ENCODE results near the gene DARS1. TPM values are rescaled to one million over a fixed set of nuclear protein-coding genes. Genes with fewer than 3 reads are reported as not detected.

DARS1 gene
- total and polyA plus RNA-seq, 2 experiments from 2014 or later = 115 to 148 TPM

- no peak for ATAC-seq
- TF ChIP-seq CREB1 (CRISPR knock-in tag; IDR thresholded peaks at IDR 0.05; ENCODE audit: low read depth) = no peak
- peak in 1 of 2 experiments; percentile 97; a peak in 3 of 4 replicates for TF ChIP-seq CTCF (conservative IDR thresholded peaks at IDR 0.05; ENCODE audit: low read depth in 2 of 2)
- no peak for TF ChIP-seq EZH2 (IDR thresholded peaks at IDR 0.05; ENCODE audit: low read depth, unreplicated experiment)
- peaks cover 4% of the 10 kb centered on the region; the same call in 2 of the 3 replicates for H3K4me1 Mint-ChIP-seq
These were observed 71.6 kb downstream of the DARS1 start for GRCh38 chr2:135913727-135914365.

DNA sequence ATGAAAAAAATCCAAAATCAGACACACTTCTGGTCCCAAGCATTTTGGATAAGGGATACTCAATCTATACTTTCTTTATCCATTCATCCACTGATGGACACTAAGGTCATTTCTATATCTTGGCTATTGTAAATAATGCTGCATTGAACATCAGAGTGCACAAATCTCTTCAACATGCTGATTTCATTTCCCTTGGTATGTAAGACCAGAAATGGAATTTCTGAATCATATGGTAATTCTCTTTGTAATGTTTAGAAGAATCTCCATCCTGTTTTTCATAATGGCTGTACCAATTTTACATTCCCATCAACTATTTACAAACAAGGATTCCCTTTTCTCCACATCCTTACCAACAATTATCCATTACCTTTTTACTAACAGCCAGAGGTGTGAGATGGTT is 75.5 kb downstream of the DARS1 start:
- no peaks in the 10 kb centered on the region for H3K27me3 ChIP-seq (ENCODE audit: insufficient read depth)
- no peaks in the 10 kb centered on the region for H4K20me1 ChIP-seq (replicated peaks; ENCODE audit: insufficient read depth)
- H3F3A ChIP-seq (replicated peaks; ENCODE audit: low read depth) = no peaks in the 10 kb centered on the region
- Mint-ChIP-seq H3K36me3 (ENCODE audit: low read depth) (peaks cover 41% of the 10 kb centered on the region; the same call in 2 of the 3 replicates), H3K27ac (no peak overlapping the region), H3K9me3 (no peaks in the 10 kb centered on the region), H3K4me1 (peaks cover 4% of the 10 kb centered on the region; the same call in 2 of the 3 replicates), H3K4me3 (no peak overlapping the region), H3K27me3 (ENCODE audit: insufficient read depth, low read depth, poor library complexity) (peaks cover 2% of the 10 kb centered on the region)
- H3K4me3 ChIP-seq = no peak overlapping the region
- H3K9me2 ChIP-seq (ENCODE audit: insufficient read depth) = no peaks in the 10 kb centered on the region
- no peak overlapping the region for H2AFZ ChIP-seq
- ATAC-seq (no peak), DNase-seq (ENCODE audit: low spot score) (no peak)
- TF ChIP-seq JUNB (IDR thresholded peaks at IDR 0.05; ENCODE audit: unreplicated experiment) = no peak
- no peak for TF ChIP-seq ZNF114 (CRISPR knock-in tag; IDR thresholded peaks at IDR 0.05)
- TF ChIP-seq EZH2 (IDR thresholded peaks at IDR 0.05; ENCODE audit: low read depth, unreplicated experiment) = no peak
- TF ChIP-seq, protein P1, sequence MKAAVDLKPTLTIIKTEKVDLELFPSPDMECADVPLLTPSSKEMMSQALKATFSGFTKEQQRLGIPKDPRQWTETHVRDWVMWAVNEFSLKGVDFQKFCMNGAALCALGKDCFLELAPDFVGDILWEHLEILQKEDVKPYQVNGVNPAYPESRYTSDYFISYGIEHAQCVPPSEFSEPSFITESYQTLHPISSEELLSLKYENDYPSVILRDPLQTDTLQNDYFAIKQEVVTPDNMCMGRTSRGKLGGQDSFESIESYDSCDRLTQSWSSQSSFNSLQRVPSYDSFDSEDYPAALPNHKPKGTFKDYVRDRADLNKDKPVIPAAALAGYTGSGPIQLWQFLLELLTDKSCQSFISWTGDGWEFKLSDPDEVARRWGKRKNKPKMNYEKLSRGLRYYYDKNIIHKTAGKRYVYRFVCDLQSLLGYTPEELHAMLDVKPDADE (IDR thresholded peaks at IDR 0.05) = no peak
- H3K4me2 ChIP-seq = no peak overlapping the region
- peaks cover 8% of the 10 kb centered on the region; the same call in 1 of the 2 replicates for H3K4me1 ChIP-seq (ENCODE audit: insufficient read depth)
- no peak overlapping the region for H3K27ac ChIP-seq (ENCODE audit: low read depth)
- H3K36me3 ChIP-seq (ENCODE audit: insufficient read depth) = peaks cover 4% of the 10 kb centered on the region; the same call in 1 of the 2 replicates
- no peaks in the 10 kb centered on the region for H3K79me2 ChIP-seq (replicated peaks; ENCODE audit: insufficient read depth)

More at GRCh38 chr2:135913727-135914365, 71.6 kb downstream of the DARS1 start:
- Histone ChIP-seq H2AFZ (no peak overlapping the region), H4K20me1 (replicated peaks; ENCODE audit: insufficient read depth) (no peaks in the 10 kb centered on the region), H3K4me1 (ENCODE audit: insufficient read depth) (peaks cover 8% of the 10 kb centered on the region; the same call in 1 of the 2 replicates), H3K27me3 (ENCODE audit: insufficient read depth) (no peaks in the 10 kb centered on the region), H3K36me3 (ENCODE audit: insufficient read depth) (no peaks in the 10 kb centered on the region), H3F3A (replicated peaks; ENCODE audit: low read depth) (no peaks in the 10 kb centered on the region), H3K79me2 (replicated peaks; ENCODE audit: insufficient read depth) (no peaks in the 10 kb centered on the region), H3K4me3 (no peak overlapping the region), H3K27ac (ENCODE audit: low read depth) (0 out of 2 replicates have a peak overlapping the region, but pooled peaks have one; percentile 29), H3K9me2 (ENCODE audit: insufficient read depth) (no peaks in the 10 kb centered on the region), H3K4me2 (no peak overlapping the region)
- Mint-ChIP-seq H3K27ac (no peak overlapping the region), H3K9me3 (no peaks in the 10 kb centered on the region), H3K4me3 (no peak overlapping the region), H3K27me3 (ENCODE audit: insufficient read depth, low read depth, poor library complexity) (peaks cover under 1% of the 10 kb centered on the region), H3K36me3 (ENCODE audit: low read depth) (peaks cover 19% of the 10 kb centered on the region; the same call in 2 of the 3 replicates)
- peak; percentile 74 for DNase-seq (ENCODE audit: low spot score)

Measured in GM23338 (cell line).